ENCODE measurements around the gene HSD17B11. TPM values are rescaled to one million over a fixed set of nuclear protein-coding genes. Genes with fewer than 3 reads are reported as not detected.
"Not testable (repeated sequence)": the region's sequence is repeated elsewhere in the genome, so short reads cannot be mapped to it uniquely, and the experiment has no call there.

Gene HSD17B11
- total RNA-seq, 2 experiments from 2014 or later: 33.6 TPM

- DNase-seq: no peak
- ChIA-PET CTCF (no interaction called here), POLR2A (no interaction called here)
Measured at GRCh38 chr4:87370068-87370467, 20.9 kb downstream of the HSD17B11 start.

DNA sequence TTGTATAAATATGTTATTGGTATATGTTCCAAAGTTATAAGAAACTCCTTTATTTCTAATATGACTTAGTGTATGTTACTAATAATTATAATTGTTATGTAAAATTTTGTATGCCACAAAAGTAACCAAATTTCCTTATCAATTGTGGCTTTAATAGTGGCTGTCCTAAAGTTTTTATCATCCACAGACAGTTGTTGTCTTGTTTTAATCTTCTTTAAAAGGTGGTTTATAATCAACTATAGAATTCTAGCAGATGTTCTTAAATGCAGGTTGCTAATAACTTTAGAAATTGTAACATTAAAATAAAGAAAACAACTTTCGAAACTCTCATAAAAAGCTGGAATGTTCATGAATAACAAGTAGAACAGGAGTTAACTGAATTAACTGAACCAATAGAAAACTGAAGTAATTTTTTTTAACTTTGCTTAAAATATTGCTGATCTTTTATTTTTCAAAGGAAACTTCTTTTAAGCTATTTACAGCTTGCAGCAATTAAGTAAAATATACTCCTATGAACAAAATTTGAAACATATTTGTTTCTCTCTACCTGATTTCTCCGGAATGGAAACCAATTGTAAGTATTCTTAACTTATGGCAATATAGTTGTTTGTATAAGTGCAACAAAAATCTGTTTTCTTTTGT lies 24.3 kb downstream of the HSD17B11 start:
- H3K9me3 Mint-ChIP-seq: no peaks in the 10 kb centered on the region
- no peak for DNase-seq
- no peak overlapping the region for H3K4me3 Mint-ChIP-seq
- peaks cover 43% of the 10 kb centered on the region for H3K36me3 Mint-ChIP-seq (ENCODE audit: low read depth)
- H3K4me1 Mint-ChIP-seq: no peaks in the 10 kb centered on the region
- ChIA-PET POLR2A (no interaction called here), CTCF (no interaction called here)
- H3K27me3 Mint-ChIP-seq: no peaks in the 10 kb centered on the region
- no peak overlapping the region for H3K27ac Mint-ChIP-seq

More at GRCh38 chr4:87370068-87370467, 20.9 kb downstream of the HSD17B11 start:
- H3K27ac Mint-ChIP-seq: no peak overlapping the region
- H3K4me1 Mint-ChIP-seq: no peaks in the 10 kb centered on the region
- H3K4me3 Mint-ChIP-seq: no peak overlapping the region
- H3K9me3 Mint-ChIP-seq: no peaks in the 10 kb centered on the region
- H3K36me3 Mint-ChIP-seq (ENCODE audit: low read depth): peaks cover 37% of the 10 kb centered on the region
- no peaks in the 10 kb centered on the region for H3K27me3 Mint-ChIP-seq

DNA sequence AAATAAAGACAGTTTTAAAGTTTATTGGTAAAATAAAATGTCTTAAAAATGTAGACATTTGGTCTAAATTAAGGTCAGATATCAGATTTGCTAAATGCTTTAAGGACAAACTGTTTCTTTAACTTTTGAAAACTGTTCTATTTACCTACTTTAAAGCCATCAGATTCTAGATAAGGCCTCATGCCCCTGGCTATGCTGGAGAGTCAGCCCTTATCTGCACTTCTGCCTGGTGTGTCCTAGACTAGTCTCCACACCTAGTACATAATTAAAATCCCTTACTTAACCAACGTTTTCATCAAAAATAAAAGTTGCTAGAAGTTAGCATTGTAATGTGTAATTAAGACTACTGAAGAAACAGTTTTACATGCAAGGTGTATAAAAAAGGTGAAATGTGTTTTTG lies 25.6 kb downstream of the HSD17B11 start:
- CTCF ChIA-PET: no interaction called here
- Mint-ChIP-seq H3K9me3 (no peaks in the 10 kb centered on the region), H3K4me3 (no peak overlapping the region), H3K36me3 (ENCODE audit: low read depth) (peaks cover 38% of the 10 kb centered on the region), H3K27me3 (no peaks in the 10 kb centered on the region), H3K27ac (peak overlapping the region; percentile 41), H3K4me1 (no peaks in the 10 kb centered on the region)
- DNase-seq: no peak
- POLR2A ChIA-PET: no interaction called here

GRCh38 chr4:87363552-87363951 lies 27.4 kb downstream of the HSD17B11 start:
- CTCF ChIA-PET: interaction anchor here (0.6 to 1.5 kb wide), 4 partner anchors 12 to 128 kb away, joined by 4 to 5 read pairs (median 4); no protein-coding TSS in a partner anchor
- H3K4me3 Mint-ChIP-seq: no peak overlapping the region
- H3K36me3 Mint-ChIP-seq (ENCODE audit: low read depth): peaks cover 33% of the 10 kb centered on the region
- H3K9me3 Mint-ChIP-seq: no peaks in the 10 kb centered on the region
- no peaks in the 10 kb centered on the region for H3K4me1 Mint-ChIP-seq
- POLR2A ChIA-PET: no interaction called here
- no peak overlapping the region for H3K27ac Mint-ChIP-seq
- H3K27me3 Mint-ChIP-seq: no peaks in the 10 kb centered on the region
- no peak for DNase-seq

- H3K27ac Mint-ChIP-seq: no peak overlapping the region
- H3K9me3 Mint-ChIP-seq: no peaks in the 10 kb centered on the region
- no peaks in the 10 kb centered on the region for H3K4me1 Mint-ChIP-seq
- POLR2A ChIA-PET: no interaction called here
- H3K4me3 Mint-ChIP-seq: no peak overlapping the region
- no peaks in the 10 kb centered on the region for H3K27me3 Mint-ChIP-seq
- H3K36me3 Mint-ChIP-seq (ENCODE audit: low read depth): peaks cover 16% of the 10 kb centered on the region
- CTCF ChIA-PET: no interaction called here
- DNase-seq: no peak
Measured at GRCh38 chr4:87360338-87360935, 30.6 kb downstream of the HSD17B11 start.

GRCh38 chr4:87359258-87359657 lies 31.7 kb downstream of the HSD17B11 start:
- Mint-ChIP-seq H3K27me3 (no peaks in the 10 kb centered on the region), H3K4me3 (no peak overlapping the region), H3K27ac (no peak overlapping the region), H3K9me3 (no peaks in the 10 kb centered on the region), H3K36me3 (ENCODE audit: low read depth) (peaks cover 13% of the 10 kb centered on the region), H3K4me1 (no peaks in the 10 kb centered on the region)
- CTCF ChIA-PET: no interaction called here
- no peak for DNase-seq
- POLR2A ChIA-PET: no interaction called here

- Mint-ChIP-seq H3K27me3 (no peaks in the 10 kb centered on the region), H3K4me1 (peaks cover 8% of the 10 kb centered on the region), H3K4me3 (no peak overlapping the region), H3K27ac (no peak overlapping the region), H3K36me3 (ENCODE audit: low read depth) (peaks cover 9% of the 10 kb centered on the region), H3K9me3 (no peaks in the 10 kb centered on the region)
- POLR2A ChIA-PET: no interaction called here
- CTCF ChIA-PET: interaction anchor here (0.7 kb wide), 1 partner anchor 189 kb away, joined by 3 read pairs; no protein-coding TSS in a partner anchor
- DNase-seq: no peak
Measured at GRCh38 chr4:87356832-87357526, 34.0 kb downstream of the HSD17B11 start.

DNA sequence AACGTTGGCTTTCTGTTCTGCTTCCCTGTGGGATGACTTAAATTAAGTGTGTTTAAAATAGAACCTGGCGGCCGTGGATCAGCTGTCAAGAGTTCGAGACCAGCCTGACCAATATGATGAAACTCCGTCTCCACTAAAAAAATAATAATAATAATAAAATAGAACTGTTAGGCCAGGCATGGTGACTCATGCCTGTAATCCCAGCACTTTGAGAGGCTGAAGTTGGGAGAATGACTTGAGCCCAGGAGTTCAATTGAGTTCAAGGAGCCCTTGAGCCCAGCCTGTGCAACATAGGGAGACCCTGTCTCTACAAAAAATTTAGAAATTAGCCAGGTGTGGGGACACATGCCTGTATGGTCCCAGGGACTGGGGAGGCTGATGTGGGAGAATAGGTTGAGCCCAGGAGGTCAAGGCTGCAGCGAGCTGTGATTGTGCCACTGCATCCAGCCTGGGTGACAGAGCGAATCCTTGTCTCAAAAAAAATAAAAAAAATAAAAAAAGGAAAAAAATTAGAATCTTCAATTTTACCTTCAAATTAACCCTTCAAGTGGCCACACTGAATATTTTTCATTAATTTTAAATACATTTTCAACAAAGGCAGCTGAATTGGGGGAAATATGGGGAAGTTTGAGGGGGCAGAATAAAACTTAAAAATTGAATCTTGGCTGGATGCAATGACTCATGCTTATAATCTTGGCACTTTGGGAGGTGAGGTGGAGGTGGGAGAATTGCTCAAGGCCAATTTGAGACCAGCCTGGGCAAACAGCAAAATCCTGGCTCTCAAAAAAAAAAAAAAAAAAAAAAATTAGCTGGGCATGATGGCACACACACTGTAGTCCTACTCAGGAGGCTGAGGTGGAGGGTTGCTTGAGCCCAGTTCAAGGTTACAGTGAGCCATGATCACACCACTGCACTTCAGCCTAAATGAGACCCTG lies 36.6 kb downstream of the HSD17B11 start:
- DNase-seq: no peak
- Mint-ChIP-seq H3K27me3 (no peaks in the 10 kb centered on the region), H3K4me1 (peaks cover 8% of the 10 kb centered on the region), H3K36me3 (ENCODE audit: low read depth) (peaks cover 4% of the 10 kb centered on the region), H3K9me3 (no peaks in the 10 kb centered on the region), H3K27ac (no peak overlapping the region), H3K4me3 (no peak overlapping the region)
- ChIA-PET CTCF (no interaction called here), POLR2A (no interaction called here)

GRCh38 chr4:87353592-87353991 lies 37.4 kb downstream of the HSD17B11 start:
- peaks cover 2% of the 10 kb centered on the region for H3K36me3 Mint-ChIP-seq (ENCODE audit: low read depth)
- H3K4me1 Mint-ChIP-seq: peaks cover 8% of the 10 kb centered on the region
- H3K4me3 Mint-ChIP-seq: no peak overlapping the region
- CTCF ChIA-PET: no interaction called here
- POLR2A ChIA-PET: no interaction called here
- no peaks in the 10 kb centered on the region for H3K9me3 Mint-ChIP-seq
- no peaks in the 10 kb centered on the region for H3K27me3 Mint-ChIP-seq
- no peak overlapping the region for H3K27ac Mint-ChIP-seq
- DNase-seq: peak; percentile 65

DNA sequence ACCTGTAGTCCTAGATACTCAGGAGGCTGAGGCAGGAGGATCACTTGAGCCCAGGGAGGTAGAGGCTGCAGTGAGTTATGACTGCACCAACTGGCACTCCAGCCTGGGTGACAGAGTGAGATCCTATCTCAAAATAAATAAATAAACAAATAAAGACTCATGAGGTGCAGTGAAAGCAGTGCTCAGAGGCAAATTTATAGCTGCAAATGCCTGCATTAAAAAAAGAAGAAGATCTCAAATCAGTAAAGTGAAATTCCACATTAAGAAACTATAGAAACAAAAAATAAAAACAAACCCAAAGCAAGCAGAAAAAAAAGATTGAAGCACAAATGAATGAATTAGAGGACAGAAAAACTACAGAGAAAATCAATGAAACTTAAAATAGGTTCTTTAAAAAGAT lies 45.8 kb downstream of the HSD17B11 start:
- Mint-ChIP-seq H3K9me3 (peaks cover 3% of the 10 kb centered on the region), H3K27me3 (no peaks in the 10 kb centered on the region), H3K4me3 (no peak overlapping the region), H3K27ac (no peak overlapping the region), H3K4me1 (no peaks in the 10 kb centered on the region), H3K36me3 (ENCODE audit: low read depth) (peaks cover 18% of the 10 kb centered on the region)
- POLR2A ChIA-PET: no interaction called here
- CTCF ChIA-PET: no interaction called here
- no peak for DNase-seq

DNA sequence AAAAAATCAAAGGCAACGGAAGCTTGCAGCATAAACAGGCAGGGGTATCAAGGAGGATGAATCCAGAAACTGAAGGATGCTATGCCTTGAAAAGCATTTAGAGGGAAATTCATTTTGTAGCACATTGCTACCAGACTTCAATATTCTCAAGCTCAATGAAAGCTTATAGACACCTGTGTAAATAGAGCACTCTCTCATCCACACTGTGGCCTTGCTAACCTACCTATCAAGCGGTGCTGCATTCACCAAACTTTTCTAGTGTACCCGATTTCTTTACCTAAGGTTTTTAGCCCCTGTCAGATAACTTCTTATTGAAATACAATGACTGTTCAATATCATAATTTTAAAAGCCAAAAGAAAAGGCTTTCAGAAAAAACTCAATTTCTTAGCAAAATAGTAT lies 48.1 kb downstream of the HSD17B11 start:
- peaks cover 28% of the 10 kb centered on the region for H3K36me3 Mint-ChIP-seq (ENCODE audit: low read depth)
- H3K9me3 Mint-ChIP-seq: peaks cover 3% of the 10 kb centered on the region
- no peaks in the 10 kb centered on the region for H3K27me3 Mint-ChIP-seq
- ChIA-PET POLR2A (no interaction called here), CTCF (interaction anchor here (1.4 kb wide), 1 partner anchor 20 kb away, joined by 3 read pairs; no protein-coding TSS in a partner anchor)
- H3K4me3 Mint-ChIP-seq: no peak overlapping the region
- no peaks in the 10 kb centered on the region for H3K4me1 Mint-ChIP-seq
- no peak overlapping the region for H3K27ac Mint-ChIP-seq
- no peak for DNase-seq

GRCh38 chr4:87341954-87342635 lies 48.9 kb downstream of the HSD17B11 start:
- H3K36me3 Mint-ChIP-seq (ENCODE audit: low read depth): peaks cover 30% of the 10 kb centered on the region

More at GRCh38 chr4:87341954-87342635, 48.9 kb downstream of the HSD17B11 start:
- H3K27me3 Mint-ChIP-seq, H3K27ac Mint-ChIP-seq, H3K4me3 Mint-ChIP-seq, POLR2A ChIA-PET, H3K9me3 Mint-ChIP-seq, DNase-seq, H3K4me1 Mint-ChIP-seq: not testable (repeated sequence)
- CTCF ChIA-PET: interaction anchor here (0.6 to 1.4 kb wide), 3 partner anchors 19 to 1277 kb away, joined by 3 read pairs; no protein-coding TSS in a partner anchor

Data from activated CD4-positive, alpha-beta T cell treated with anti-CD3 and anti-CD28 coated beads, Interleukin-2, amount 10 ng/mL, durations not matched to agents 7 days and 5 days (primary cell).